GM12891 (cell line): ENCODE measurements around the gene ACP1.

ENCODE experiments used
- POLR2A ChIP-seq: IDR thresholded peaks from 2 replicates; pipeline ENCODE4 v1.6.1; 2011; ENCODE audit warnings: low read depth, low read length, control low read depth
- POLR2AphosphoS5 ChIP-seq: IDR thresholded peaks from 2 replicates; pipeline ENCODE4 v1.6.1; 2011; ENCODE audit warnings: low read depth, low read length, control low read depth
- TAF1 ChIP-seq: IDR thresholded peaks from 2 replicates; pipeline ENCODE4 v1.6.1; 2011; ENCODE audit warnings: low read depth, low read length, control low read depth

DNA sequence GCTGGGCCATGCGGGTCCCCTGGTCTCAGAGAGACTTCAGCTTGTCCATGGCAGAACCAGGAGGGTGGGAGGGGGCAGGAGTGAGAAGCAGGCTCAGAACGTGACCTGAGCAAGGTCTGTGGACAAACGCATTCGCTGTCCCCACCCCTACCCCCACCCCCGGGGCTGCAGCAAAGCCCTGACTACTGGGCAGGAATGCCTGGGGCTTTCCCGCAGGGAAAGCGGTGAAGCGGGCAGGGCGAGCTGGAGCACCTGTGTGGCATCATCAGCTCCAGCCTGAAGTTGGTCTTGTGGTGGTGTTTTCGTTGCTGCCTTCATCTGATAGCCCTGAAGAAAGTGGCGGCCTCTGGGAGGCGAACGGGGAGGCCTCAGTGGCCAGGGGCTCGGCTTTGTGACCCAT, 49.2 kb downstream of the ACP1 start:
- TF ChIP-seq POLR2A (no peak), TAF1 (no peak), POLR2AphosphoS5 (no peak)
